DND-41 (cell line): ENCODE data around the gene MTM1.

Source experiments
- CTCF ChIP-seq: IDR thresholded peaks from 2 replicates; pipeline ENCODE4 v1.5.1; 2012; ENCODE audit warnings: borderline replicate concordance, low read length, moderate library complexity, mild to moderate bottlenecking; ENCODE audit not compliant: poor library complexity, severe bottlenecking; ENCODE audit errors: extremely low read depth
- EZH2 ChIP-seq: IDR thresholded peaks from 3 replicates; pipeline ENCODE4 v1.6.1; 2012; ENCODE audit warnings: borderline replicate concordance, low read depth, mild to moderate bottlenecking, moderate library complexity, low read length, inconsistent platforms; ENCODE audit not compliant: severe bottlenecking

- no peak for TF ChIP-seq CTCF
- no peak for TF ChIP-seq EZH2
These were observed 43.1 kb upstream of the MTM1 start for GRCh38 chrX:150525061-150525919.
